Activated CD4-positive, alpha-beta T cell treated with anti-CD3 and anti-CD28 coated beads for 48 hours (primary cell): ENCODE measurements around the gene HSPA14.
A peak's percentile ranks its signal among the peaks of the same experiment; 100 is the strongest.
"Not testable (repeated sequence)": the region's sequence is repeated elsewhere in the genome, so short reads cannot be mapped to it uniquely, and the experiment has no call there.

Source experiments
- DNase-seq: peaks from one replicate; pipeline ENCODE4 v3.0.0-alpha.2; 2020

Gene HSPA14, protein sequence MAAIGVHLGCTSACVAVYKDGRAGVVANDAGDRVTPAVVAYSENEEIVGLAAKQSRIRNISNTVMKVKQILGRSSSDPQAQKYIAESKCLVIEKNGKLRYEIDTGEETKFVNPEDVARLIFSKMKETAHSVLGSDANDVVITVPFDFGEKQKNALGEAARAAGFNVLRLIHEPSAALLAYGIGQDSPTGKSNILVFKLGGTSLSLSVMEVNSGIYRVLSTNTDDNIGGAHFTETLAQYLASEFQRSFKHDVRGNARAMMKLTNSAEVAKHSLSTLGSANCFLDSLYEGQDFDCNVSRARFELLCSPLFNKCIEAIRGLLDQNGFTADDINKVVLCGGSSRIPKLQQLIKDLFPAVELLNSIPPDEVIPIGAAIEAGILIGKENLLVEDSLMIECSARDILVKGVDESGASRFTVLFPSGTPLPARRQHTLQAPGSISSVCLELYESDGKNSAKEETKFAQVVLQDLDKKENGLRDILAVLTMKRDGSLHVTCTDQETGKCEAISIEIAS

DNA sequence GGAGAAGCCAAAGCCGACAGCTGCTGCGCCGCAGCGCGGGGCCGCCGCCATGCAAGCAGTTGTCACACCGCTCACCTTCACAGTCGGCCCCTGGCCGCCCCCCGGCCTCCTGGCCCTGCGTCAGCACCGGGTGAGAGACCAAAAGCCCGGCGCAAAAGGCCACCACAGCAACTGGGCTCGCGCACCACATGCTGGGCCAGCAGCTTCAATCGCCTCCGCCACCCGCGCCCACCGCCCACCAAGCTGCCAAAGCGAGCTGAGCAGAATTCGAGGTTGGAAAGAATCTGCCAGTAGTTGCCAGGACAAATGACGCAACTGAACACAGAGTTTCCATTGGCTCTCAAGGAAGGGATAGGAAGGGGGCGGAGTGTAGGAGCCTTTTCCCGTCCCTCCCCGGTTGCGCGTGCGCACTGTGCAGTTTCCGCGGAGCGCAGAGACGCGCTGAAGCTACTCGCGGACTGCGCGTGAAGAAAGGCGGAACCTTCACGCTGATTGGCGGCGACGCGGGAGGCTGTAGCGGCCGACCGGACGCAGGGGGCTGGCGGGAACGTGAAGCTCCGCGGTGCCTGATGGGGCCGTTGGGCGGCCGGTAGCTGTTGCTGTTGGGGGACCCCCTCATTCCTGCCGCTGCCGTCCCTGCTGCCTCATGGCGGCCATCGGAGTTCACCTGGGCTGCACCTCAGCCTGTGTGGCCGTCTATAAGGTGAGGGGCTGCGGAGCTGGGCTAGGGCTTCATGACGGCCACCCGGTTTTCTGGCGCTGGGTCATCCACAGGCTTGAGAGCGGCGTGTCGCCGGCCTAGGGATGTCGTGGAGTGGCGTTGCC lies at the start of gene HSPA14, which contains the start of the genes CDNF and MSANTD7:
Gene HSPA14, plus strand, starts transcription at position 550 of the 825 bp plus-strand sequence. Its CDS starts 97 bp downstream, at position 647.
Gene CDNF, minus strand, starts transcription at position 281 of the 825 bp plus-strand sequence. Its CDS starts 91 bp downstream, at position 190.
Gene MSANTD7, plus strand, starts transcription at position 550 of the 825 bp plus-strand sequence. CDS start 3,979 bp downstream, outside the sequence.
- peak; percentile 100 for DNase-seq

DNA sequence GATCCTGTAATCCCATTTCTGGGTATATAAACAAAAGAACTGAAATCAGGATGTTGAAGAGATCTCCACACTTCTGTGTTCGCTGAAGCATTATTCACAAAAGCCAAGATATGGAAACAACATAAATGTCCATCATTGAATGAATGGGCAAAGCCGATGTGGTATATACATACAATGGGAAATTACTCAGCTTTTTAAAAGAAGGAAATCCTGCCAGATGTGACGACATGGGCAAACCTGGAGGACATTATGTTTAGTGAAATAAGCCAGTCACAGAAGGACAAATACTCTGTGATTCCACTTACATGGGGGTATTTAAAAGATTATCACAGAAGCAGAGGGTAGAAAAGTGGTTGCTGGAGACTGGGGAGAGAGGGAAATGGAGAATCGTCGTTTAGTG lies 39.5 kb upstream of the HSPA14 start:
- no peak for DNase-seq

DNA sequence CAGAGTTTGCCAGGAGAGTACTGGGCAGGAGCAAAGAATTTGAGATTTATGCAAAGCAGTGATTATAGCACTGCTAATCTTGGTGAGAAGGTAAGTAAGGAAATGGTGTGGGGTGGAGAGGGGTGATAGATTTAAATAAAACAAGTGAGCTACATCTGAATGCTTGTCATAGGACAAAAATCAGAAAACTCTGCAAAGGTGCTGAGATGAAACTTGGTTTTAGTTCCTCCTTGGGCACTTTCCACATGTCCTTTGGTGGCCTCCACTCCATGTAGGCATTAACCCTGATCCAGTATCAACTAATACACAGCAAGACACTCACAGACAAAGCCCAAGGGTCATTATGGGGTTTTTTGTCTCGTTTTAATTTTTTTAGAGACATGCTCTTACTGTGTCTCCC lies 37.7 kb upstream of the HSPA14 start:
- DNase-seq: no peak

DNA sequence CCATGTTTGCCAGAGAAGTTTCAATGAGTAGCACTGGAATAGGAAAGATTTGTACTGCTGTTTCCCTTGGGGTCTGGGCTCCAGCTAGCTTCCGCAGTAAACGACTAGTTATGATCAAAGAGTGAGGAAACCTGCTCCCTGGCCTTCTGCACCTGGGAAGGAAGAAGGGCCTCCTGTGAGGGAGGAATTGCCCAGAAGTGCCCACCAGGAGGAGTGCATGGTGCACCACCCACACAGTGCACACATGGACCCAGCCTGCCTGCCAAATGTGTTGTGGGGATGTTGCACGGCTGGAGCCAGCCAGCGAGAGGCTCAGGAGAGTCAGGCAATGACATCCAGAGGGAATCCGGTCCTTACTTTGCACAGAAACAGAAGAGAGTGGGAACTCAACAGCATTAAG lies 36.4 kb upstream of the HSPA14 start:
- DNase-seq: no peak

DNA sequence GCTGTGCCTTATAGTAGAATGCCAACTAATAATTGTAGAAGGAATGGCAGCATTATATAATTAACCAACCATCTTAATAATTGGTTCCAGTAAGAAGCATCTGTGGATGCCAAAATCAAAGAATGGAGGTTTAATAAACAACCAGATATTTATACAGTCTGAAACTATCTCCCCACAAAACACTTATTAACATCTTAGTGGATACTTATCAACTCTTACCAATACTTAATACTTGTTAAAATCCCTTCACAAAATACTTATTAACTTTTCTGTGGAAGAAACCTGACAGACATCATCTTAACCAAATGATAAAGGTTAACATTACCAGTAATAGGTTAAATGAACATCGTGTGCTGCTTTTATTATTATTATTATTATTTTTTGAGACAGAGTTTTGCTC lies 34.3 kb upstream of the HSPA14 start:
- no peak for DNase-seq

DNA sequence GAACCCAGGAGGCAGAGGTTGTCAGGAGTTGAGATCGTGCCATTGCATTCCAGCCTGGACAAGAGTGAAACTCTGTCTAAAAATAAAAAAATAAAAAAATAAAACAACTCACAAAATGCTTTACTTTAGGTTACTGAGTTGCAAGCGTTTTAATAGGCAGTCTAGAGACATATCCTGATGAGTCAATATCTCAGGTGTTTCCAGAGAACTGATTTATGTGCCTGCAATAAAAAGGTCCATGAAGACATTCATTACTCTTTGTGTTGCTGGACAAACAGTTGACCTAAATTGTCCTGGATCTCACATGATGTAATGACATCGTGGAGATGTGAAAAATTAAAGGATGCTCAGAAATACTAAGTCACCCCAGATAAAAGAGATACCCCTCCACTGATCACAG lies 31.8 kb upstream of the HSPA14 start:
- DNase-seq: no peak

DNA sequence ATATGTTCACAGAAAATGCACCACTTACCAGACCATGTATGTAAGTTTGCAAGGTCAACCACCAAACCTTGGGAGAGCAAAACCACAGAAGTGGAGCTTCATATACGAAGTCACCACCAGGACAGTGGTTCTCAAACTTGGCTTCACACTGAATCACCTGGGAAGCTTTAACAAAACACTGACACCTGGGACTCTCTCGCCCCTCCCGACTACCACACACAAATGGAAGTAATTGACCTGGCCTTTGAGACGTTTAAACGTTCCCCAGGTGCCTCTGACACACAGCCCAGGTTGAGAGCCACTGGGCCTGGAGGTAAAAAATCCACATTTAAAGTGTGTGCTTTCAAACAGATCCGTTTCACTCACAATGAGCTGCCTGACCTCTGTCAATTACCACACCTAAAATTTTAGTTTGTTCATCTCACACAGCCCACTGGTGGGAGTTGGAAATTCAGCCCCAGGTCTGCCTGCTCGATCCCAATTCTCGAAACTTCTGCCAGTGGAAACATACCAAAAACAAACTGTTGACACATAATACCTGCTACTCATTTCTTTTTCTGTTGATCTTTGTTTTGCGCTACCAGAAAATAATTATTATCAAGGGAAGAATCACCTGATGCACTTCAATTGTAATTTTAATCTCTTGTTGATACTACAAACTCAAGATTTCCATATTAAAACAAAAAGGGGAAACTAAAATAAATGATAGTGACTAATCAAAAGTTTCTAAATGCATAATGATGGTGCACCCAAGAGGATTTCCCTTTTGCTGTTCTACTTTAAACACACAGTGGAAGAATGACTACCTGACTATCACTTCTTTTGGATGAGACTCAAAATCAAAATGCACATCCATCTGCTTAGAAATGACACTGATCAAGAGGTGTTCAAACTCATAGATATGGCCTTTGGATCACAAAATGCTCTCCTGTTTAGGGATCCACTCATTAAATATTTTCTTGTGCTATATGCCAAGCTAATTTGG lies 26.8 kb upstream of the HSPA14 start:
- DNase-seq: no peak

DNA sequence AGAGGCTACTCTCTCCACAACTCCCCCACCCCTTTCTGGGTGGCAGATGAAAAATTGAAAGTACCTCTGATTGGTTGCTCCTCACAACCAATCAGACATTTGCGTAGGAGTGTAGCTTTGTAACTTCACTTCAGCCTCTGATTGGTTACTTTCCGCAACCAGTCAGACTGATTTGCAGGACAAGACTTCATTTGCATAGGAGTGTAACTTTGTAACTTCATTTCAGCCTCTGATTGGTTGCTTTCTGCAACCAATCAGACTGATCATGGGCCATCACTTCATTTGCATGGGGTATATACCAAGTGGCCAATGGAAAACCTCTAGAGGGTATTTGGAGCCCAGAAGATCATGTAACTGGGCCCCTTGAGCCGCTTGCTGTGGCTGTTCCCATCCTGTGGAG lies 25.8 kb upstream of the HSPA14 start:
- no peak for DNase-seq

DNA sequence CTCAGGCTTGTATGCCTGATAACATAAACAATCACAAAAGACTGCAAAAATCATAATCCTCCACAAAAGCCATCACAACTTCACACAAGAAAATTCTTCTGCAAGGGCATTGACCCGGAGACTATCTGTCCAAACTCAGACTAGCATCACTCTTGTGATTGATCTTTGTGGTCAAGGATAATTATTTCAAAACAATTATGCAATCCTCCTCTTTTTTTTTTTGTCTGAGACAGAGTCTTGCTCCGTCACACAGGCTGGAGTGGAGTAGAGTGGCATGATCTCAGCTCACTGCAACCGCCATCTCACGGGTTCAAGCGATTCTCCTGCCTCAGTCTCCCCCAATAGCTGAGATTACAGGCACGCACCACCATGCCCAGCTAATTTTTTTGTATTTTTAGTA lies 22.4 kb upstream of the HSPA14 start:
- no peak for DNase-seq

DNA sequence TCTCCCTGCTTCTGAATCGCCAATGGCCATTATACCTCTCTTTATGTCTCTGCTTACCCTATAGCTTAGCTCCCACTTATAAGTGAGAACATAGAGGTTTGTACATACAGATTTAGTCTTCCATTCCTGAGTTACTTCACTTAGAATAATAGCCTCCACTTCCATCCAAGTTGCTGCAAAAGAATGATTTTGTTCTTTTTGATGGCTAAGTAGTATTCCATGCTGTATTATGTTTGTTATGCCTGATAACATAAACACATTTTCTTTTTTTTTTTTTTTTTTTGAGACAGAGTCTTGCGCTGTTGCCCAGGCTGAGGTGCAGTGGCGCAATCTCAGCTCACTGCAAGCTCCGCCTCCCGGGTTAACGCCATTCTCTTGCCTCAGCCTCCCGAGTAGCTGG lies 21.4 kb upstream of the HSPA14 start:
- DNase-seq: not testable (repeated sequence)

DNA sequence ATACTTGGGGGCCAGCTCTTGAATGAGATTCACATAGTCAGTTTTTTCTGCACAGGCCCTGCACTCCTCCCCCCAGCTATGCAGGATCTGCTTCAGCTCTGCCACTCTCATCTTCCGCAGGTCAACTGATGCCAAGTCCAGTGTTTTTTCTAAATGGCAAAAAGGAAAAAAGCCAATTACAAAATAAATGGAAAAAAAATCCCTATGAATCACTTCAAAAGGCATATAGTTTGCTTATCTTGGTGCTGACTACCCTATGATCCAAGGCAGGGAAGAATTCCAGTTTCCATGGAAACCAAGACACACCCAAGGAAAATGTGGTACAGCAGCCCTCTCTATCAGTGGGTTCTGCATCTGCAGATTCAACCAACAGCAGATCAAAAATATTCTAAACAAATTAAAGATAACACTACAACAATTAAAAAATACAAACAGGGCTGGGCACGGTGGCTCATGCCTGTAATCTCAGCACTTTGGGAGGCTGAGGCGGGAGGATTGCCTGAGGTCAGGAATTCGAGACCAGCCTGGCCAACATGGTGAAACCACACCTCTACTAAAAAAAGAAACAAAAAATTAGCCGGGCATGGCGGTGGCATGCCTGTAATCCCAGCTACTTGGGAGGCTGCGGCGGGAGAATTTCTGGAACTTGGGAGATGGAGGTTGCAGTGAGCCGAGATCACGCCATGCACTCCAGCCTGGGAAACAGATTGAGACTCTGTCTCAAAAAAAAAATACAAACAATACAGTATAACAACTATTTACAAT lies 17.9 kb upstream of the HSPA14 start:
- no peak for DNase-seq

DNA sequence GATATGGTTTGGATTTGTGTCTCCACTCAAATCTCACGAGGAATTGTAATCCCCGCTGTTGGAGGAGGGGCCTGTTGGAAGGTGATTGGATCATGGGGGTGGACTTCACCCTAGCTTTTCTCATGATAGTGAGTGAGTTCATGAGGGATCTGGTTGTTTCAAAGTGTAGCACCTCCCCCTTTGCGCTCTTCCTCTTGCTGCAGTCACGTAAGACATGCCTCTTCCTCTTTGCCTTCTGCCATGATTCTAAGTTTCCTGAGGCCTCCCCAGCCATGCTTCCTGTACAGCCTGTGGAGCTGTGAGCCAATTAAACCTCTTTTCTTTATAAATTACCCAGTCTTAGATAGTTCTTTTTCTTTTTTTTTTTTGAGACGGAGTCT lies 17.3 kb upstream of the HSPA14 start:
- DNase-seq: no peak

DNA sequence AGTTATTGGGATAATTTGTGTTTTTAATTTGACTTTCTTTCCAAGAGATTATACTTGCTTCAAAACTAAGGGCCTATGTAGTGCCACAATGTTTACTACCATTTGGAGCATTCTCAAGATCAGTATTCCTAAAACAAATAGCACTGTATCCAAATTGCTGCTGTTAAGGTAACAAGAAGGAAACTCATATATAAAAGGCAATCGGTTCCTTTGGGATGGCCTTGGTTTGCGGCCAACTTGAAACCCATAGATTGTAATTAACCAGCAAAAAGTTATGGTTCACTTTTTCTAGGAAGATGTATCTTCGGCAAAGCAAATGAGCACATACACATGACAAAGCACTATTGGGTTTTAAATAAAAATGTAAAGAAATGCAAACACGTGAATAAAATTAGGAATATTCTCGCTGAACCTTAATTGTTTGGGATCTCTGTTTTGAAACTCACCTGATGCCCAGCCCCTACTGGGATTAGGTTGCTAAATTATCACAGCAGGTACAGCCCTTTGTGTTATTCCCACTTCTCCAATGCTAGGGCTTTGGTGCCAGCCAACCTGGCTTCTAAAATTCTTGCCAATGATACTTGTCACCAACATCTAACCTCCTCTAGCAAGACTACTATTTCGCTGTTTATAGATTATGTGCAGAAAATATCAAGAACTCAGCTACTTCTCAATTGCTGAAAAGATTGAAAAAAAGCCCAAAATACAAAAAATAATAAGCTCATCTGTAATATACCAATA lies 16.3 kb upstream of the HSPA14 start:
- no peak for DNase-seq

DNA sequence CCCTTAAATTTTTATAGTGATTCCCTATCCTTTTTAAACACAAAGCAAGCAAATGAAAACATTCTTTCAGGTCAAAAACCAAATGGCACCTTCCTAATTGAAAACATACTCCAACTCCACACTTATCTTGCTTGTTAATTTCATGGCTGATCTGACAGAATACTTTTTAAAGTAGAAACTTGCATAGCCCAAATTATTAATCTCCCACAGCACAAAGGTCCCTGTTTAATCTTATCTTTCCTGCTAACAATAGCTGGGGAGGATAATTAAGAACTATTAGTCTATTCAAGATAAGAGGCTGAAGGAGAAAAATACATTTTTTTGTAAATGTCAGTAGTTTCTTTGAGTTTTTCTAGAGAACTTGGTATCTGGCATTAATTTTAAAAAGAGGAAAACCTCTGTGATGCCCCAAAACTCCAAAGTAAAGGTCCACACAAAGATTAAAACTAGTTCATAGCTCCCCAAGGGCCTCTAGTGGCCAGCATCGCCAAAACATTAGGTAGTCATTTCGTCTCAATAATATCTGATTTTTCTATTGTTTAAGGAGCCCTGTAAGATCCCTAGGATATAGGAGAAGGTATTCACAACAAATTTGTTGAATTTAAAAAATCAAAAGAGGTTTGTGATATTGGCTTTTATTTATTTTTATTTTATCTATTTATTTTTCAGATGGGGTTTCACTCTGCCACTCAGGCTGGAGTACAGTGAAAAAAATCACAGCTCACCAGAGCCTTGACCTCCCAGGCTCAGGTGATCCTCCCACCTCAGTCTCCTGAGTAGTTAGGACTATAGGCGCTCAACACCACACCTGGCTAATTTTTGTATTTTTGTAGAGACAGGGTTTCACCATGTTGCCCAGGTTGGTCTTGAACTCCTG lies 15.0 kb upstream of the HSPA14 start:
- peak; percentile 49 for DNase-seq

DNA sequence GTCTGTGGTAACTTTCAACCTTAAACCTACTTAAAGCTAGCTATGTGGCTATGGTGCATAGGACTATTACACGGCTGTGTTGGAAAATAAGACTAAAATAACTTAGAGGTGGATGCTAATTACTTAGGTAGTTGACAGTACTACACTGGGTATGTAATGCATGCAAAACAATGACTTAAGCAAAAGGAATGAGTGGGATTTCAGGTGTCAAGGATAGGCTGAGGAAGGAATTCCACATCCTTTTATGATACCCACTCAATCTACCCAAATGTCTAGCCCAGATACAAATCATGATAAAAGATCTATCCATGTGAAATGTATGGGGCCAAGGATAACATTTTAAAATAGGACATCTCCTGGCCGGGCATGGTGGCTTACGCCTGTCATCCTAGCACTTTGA lies 14.1 kb upstream of the HSPA14 start:
- no peak for DNase-seq

DNA sequence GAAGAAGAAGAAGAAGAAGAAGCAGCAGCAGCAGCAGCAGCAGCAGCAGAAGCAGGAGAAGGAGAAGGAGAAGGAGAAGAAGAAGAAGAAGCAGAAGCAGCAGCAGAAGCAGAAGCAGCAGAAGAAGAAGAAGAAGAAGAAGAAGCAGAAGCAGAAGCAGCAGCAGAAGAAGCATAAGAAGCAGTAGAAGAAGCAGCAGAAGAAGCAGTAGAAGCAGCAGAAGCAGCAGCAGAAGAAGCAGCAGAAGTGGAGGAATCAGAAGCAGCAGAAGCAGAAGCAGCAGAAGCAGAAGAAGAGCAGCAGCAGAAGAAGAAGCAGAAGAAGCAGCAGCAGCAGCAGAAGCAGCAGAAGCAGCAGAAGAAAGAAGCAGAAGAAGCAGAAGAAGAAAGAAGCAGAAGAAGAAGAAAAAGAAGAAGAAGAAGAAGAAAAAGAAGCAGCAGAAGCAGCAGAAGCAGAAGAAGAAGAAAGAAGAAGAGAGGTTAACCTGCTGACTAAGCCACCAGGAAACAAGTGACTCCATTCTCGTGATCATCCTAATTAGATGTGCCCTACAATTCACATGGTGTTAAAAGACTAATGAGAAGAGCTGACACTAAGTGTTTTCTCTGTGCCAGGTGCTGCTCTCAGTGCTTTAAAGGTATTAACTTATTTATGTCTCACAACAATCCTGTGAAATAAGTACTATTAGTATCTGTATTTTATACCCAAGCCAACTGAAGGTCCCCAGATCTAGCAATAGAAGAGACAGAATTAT lies 11.9 kb upstream of the HSPA14 start:
- DNase-seq: no peak

DNA sequence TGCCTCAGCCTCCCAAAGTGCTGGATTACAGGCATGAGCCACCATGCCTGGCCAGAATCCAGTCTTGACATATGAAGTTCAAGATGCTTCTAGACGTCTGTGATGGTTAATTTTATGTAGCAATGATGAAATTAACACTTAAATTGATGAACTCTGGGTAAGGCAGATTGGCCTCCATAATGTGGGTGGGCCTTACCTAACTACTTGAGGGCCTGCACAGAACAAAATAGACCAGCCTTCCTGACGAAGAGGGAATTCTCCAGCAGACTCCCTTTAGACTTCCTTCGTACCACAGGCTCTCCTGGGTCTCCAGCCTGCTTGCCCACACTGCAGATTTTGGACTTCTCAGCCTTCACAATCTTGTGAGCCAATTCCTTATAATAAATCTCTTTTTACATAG lies 5.0 kb upstream of the HSPA14 start:
- DNase-seq: no peak

DNA sequence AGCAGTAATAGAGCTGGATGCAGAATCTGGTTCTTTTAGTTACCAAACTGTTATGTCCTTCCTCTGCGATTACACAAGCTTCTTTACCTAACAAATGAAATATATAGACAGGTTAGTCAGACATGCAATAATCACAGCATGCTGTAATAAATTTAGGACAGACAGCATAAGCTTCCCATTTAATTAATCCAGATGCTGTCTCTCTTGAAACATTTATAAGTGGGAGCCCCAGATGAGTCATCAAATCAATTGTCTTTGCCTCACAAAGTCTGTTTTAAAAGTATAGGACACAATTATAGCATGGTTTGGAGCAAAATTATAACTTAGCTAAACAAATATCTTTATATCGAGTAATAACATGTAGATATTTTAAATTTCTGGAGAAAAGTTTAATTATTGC lies 1.9 kb upstream of the HSPA14 start:
- DNase-seq: no peak
